ENCODE results near the gene ADA.
A peak's percentile ranks its signal among the peaks of the same experiment; 100 is the strongest.

Gene ADA

DNA sequence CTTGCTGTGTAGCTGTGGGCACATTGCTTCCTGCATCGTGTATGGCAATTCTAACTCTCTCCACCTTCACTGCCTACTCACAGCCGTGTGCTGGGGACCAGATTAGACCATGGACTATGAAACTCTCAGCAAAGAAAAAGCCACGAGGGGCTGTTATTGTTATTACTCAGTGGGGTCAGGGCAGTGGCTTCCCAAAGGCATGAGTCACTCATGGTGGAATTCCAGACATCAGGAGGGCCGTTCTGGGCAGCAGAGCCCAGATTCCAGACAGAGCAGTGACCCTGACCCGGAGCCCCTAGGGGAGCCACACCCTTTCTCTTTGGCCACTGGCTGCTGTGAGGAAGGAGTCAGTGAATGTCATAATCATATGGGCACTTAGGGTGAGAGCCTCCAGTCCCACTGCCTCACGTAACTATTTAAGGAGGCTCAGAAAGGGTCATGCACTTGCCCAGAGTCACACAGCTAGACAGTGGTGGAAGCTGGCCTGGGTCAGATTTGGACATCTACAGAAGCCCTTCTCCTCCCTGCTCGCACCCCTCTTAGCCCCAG is 41.5 kb upstream of the ADA start:
- H4K20me1 ChIP-seq = no peaks in the 10 kb centered on the region; a peak in 1 of 22 replicates
- H3K36me3 ChIP-seq = no peaks in the 10 kb centered on the region
- no peak overlapping the region for H3K4me3 ChIP-seq
- no peaks in the 10 kb centered on the region; a peak in 1 of 22 replicates for H3K9me3 ChIP-seq (replicated peaks in 1 of 11)
- no peak overlapping the region for H3K4me2 ChIP-seq
- H3K27me3 ChIP-seq = no peaks in the 10 kb centered on the region
- peaks cover 24 to 34% (median 27%) of the 10 kb centered on the region in 10 experiments for H3K4me1 ChIP-seq
- no peak for TF ChIP-seq Cebpa-rat (IDR thresholded peaks at IDR 0.05)
- no peak overlapping the region for H3K27ac ChIP-seq
- H3K9ac ChIP-seq = no peak overlapping the region

DNA sequence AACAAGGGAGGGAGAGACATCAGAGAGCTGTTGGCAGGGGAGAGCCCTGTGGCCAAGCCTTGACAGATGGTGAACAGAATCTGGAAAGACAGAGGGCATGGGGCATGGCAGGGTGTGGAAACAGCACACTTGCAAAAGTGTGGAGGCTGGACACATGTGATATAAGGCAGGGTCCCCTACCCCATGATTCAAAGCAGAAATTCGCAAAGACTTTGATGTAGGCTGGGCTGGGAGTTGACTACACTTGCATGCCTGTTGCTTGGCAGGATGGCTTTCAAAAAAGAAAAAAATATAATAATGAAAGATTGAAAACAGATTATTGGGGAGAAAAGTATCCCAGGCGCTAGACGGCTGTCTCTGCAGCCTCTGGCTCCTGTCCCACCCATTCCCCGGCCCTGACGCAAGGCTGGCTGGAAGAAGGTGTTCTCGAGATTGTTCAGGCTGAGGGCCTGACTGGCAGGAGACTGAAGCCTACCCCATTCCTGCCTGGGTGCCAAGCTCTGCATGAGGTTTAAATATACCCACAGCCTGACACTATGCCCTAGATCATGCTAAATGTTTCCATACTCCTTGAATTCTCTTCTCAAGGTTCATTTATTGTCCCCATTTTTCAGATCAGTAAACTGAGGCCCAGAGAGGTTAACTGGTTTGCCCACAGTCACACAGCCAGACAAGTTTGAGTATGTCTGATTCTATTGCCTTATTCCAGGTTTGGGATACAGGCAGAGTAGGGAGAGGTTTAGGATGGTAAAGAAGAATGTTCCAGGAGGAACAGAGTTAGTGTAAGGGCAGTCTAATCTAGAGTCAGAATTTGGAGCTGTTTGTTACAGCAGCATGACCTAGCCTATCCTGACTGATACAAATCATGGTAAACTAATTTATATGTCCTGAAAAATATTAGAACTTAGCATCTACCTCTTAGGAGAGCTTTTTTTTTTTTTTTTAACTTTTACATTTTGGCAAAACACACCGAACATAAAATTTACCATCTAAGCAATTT is 40.2 kb upstream of the ADA start:
- H3K9ac ChIP-seq = no peak overlapping the region
- H3K36me3 ChIP-seq = no peaks in the 10 kb centered on the region
- TF ChIP-seq Cebpa-rat (IDR thresholded peaks at IDR 0.05) = no peak
- H4K20me1 ChIP-seq = no peaks in the 10 kb centered on the region; a peak in 1 of 22 replicates
- peaks cover 16 to 23% (median 18%) of the 10 kb centered on the region in 10 experiments for H3K4me1 ChIP-seq
- H3K4me2 ChIP-seq = no peak overlapping the region
- H3K9me3 ChIP-seq (replicated peaks in 1 of 11) = no peaks in the 10 kb centered on the region; a peak in 1 of 22 replicates
- H3K27me3 ChIP-seq = no peaks in the 10 kb centered on the region
- no peak overlapping the region for H3K4me3 ChIP-seq
- H3K27ac ChIP-seq = no peak overlapping the region

DNA sequence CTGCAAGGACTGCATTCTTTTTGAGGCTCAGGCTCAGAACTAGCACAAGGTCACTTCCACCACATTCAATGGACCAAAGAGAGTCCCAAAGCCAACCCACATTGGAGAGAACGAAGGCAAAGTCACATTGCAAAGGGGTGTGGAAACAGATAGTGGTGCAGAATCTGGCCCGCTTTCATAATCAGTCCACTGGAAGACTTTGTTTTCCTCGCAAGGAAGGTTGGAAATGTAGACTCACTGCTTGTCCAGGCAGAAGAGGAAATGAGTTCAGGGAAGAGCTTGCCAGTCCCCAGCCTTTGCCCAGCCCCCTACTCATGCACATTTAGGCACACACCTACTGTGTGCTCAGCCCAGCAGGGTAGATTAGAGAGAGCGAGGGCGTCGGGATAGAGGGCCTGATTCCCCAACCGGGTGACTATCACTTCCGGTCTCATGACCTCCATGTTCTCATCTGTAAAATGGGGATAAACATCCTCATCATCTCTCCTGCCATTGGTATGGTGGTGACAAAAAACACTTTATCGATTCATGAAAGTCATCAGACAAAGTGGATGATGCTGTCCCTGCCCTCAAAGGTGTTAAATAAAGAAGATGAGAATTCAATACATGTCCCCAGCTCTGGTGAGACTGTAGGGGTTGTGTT is 39.4 kb upstream of the ADA start:
- Histone ChIP-seq H3K36me3 (no peaks in the 10 kb centered on the region), H3K4me1 (peaks cover 7 to 15% (median 9%) of the 10 kb centered on the region in 10 experiments), H3K9ac (no peak overlapping the region), H3K27me3 (no peaks in the 10 kb centered on the region), H3K4me2 (no peak overlapping the region; a peak in 1 of 22 replicates), H3K4me3 (no peak overlapping the region), H4K20me1 (no peaks in the 10 kb centered on the region; a peak in 1 of 22 replicates), H3K27ac (no peak overlapping the region), H3K9me3 (replicated peaks in 1 of 11) (no peaks in the 10 kb centered on the region; a peak in 1 of 22 replicates)
- no peak for TF ChIP-seq Cebpa-rat (IDR thresholded peaks at IDR 0.05)

DNA sequence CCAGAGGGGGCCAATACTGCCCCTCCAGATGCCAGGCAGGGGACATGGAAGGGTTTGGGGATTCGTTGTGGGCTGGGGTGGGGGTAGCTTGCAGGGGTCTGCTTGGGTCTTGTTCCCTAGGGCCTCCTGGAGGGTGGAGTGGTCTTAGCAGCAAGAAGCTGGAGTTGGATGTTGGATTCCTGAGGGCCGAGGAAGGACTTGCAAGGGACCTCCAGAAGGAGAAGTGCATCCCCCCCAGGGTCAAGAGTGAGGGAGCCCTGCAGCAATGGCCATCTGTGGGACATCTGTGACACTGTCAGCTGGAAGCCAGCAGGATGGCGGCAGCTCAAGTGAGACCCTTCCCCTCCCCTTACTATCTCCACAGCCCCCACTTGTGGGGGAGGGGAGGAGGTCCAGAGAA is 38.3 kb upstream of the ADA start:
- Histone ChIP-seq H3K4me2 (no peak overlapping the region), H3K4me3 (no peak overlapping the region), H3K9ac (no peak overlapping the region), H3K4me1 (peaks cover 0 to 4% (median 0%) of the 10 kb centered on the region in 10 experiments; a peak in 3 of 20 replicates), H4K20me1 (no peaks in the 10 kb centered on the region; a peak in 1 of 22 replicates), H3K9me3 (replicated peaks in 1 of 11) (no peaks in the 10 kb centered on the region; a peak in 1 of 22 replicates), H3K27me3 (no peaks in the 10 kb centered on the region), H3K27ac (no peak overlapping the region), H3K36me3 (no peaks in the 10 kb centered on the region)
- no peak for TF ChIP-seq Cebpa-rat (IDR thresholded peaks at IDR 0.05)

- Histone ChIP-seq H4K20me1 (no peaks in the 10 kb centered on the region; a peak in 1 of 22 replicates), H3K4me3 (no peak overlapping the region), H3K27me3 (no peaks in the 10 kb centered on the region), H3K4me1 (peaks cover 0 to 5% (median 0%) of the 10 kb centered on the region in 10 experiments; a peak in 1 of 20 replicates), H3K4me2 (no peak overlapping the region), H3K27ac (no peak overlapping the region), H3K36me3 (no peaks in the 10 kb centered on the region), H3K9ac (no peak overlapping the region), H3K9me3 (replicated peaks in 1 of 11) (no peaks in the 10 kb centered on the region; a peak in 1 of 22 replicates)
- TF ChIP-seq Cebpa-rat (IDR thresholded peaks at IDR 0.05) = no peak
Observed at GRCh38 chr20:44688053-44688625, 36.6 kb upstream of the ADA start.

GRCh38 chr20:44686934-44687333 is 35.4 kb upstream of the ADA start:
- Histone ChIP-seq H3K27me3 (no peaks in the 10 kb centered on the region), H3K9ac (no peak overlapping the region), H3K4me2 (no peak overlapping the region), H3K27ac (no peak overlapping the region), H3K36me3 (no peaks in the 10 kb centered on the region), H3K9me3 (replicated peaks in 1 of 11) (no peaks in the 10 kb centered on the region; a peak in 1 of 22 replicates), H3K4me1 (peaks cover 0 to 15% (median 0%) of the 10 kb centered on the region in 10 experiments; a peak in 5 of 20 replicates), H4K20me1 (no peaks in the 10 kb centered on the region; a peak in 1 of 22 replicates), H3K4me3 (no peak overlapping the region)
- peak in 9 of 11 experiments; percentile 35 to 80 (median 64); a peak in 11 of 22 replicates for TF ChIP-seq Cebpa-rat (IDR thresholded peaks at IDR 0.05)

GRCh38 chr20:44684047-44684967 is 32.8 kb upstream of the ADA start:
- H3K4me2 ChIP-seq = no peak overlapping the region
- TF ChIP-seq Cebpa-rat (IDR thresholded peaks at IDR 0.05) = no peak

More at GRCh38 chr20:44684047-44684967, 32.8 kb upstream of the ADA start:
- Histone ChIP-seq H3K36me3 (no peaks in the 10 kb centered on the region), H3K27ac (no peak overlapping the region), H3K27me3 (no peaks in the 10 kb centered on the region), H3K9me3 (replicated peaks in 1 of 11) (0 out of 22 replicates have a peak, but pooled peaks cover 0 to 5% (median 0%) of the 10 kb centered on the region in 11 experiments), H3K4me1 (peaks cover 0 to 15% (median 0%) of the 10 kb centered on the region in 10 experiments; a peak in 5 of 20 replicates), H3K9ac (0 out of 22 replicates have a peak overlapping the region, but pooled peaks of 1 of the 11 experiments have one; percentile 1), H3K4me3 (no peak overlapping the region), H4K20me1 (no peaks in the 10 kb centered on the region)

Measured in BLaER1 treated with 17β-estradiol and CSF1 and Interleukin-3, amounts not matched to agents 10 nM and 100 nM (cell line).